HG02571 (cell line): ENCODE measurements around the gene ZNF577.

Source experiments
- ATAC-seq: cut with Tn5 transposase; IDR thresholded peaks from one replicate; pipeline ENCODE4 v1.9.1; 2021; ENCODE audit warnings: mild to moderate bottlenecking, moderate library complexity; ENCODE audit not compliant: unreplicated experiment

Gene ZNF577

GRCh38 chr19:51873097-51873496 is 14.7 kb downstream of the ZNF577 start:
- no peak for ATAC-seq

- no peak for ATAC-seq
These were observed 25.7 kb downstream of the ZNF577 start for GRCh38 chr19:51861870-51862622.

GRCh38 chr19:51837145-51837544 is 50.6 kb downstream of the ZNF577 start:
- no peak for ATAC-seq

- ATAC-seq: no peak
These were observed 57.5 kb downstream of the ZNF577 start for GRCh38 chr19:51830274-51830673.

GRCh38 chr19:51824281-51825005 is 63.3 kb downstream of the ZNF577 start:
- ATAC-seq: no peak

- ATAC-seq: no peak
These were observed 64.8 kb downstream of the ZNF577 start for GRCh38 chr19:51822946-51823345.

- no peak for ATAC-seq
These were observed 65.4 kb downstream of the ZNF577 start for GRCh38 chr19:51822325-51822724.

- no peak for ATAC-seq
These were observed 65.8 kb downstream of the ZNF577 start for GRCh38 chr19:51821921-51822320.

- no peak for ATAC-seq
These were observed 66.3 kb downstream of the ZNF577 start for GRCh38 chr19:51821456-51821855.
